ENCODE results near the gene NSMCE4A.

- no peak for TF ChIP-seq CTCF (conservative IDR thresholded peaks at IDR 0.05; ENCODE audit: low read length)
- TF ChIP-seq EZH2phosphoT487 (IDR thresholded peaks at IDR 0.05; ENCODE audit: borderline replicate concordance): no peak
Measured at GRCh38 chr10:122018491-122018890, 43.5 kb upstream of the NSMCE4A start.

Data from Loucy (cell line).